Cerebellar nuclear complex (tissue), 1 donor: ENCODE data around the gene PI4K2A.

Experiments used
- DNase-seq, 2 experiments: peaks; one replicate each; lab custom pipeline; 2025; lab: John Stamatoyannopoulos, UW

PI4K2A gene

GRCh38 chr10:97707134-97707861, 66.8 kb downstream of the PI4K2A start:
- DNase-seq, result no peak

DNA sequence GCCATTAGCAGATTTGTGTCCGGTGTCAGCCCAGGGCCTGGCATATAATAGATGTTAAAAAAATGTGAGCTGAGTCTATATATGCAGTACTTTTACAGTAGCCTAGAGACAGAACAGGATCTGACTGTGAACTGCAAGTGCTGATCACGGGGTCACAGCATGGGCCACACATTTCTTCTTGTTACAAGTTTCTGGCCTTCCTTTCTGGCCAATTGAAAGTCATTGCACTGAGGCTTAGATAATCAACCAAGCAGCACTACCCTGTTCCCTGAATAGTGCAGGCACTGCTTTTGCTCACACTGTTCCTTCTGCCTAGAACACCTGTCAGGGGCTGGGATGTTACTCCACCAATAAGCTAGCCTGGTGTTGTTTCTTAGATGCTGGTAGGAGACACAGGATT, 67.7 kb downstream of the PI4K2A start:
- DNase-seq, result no peak

GRCh38 chr10:97708976-97709946, 68.8 kb downstream of the PI4K2A start:
- no peak for DNase-seq

DNA sequence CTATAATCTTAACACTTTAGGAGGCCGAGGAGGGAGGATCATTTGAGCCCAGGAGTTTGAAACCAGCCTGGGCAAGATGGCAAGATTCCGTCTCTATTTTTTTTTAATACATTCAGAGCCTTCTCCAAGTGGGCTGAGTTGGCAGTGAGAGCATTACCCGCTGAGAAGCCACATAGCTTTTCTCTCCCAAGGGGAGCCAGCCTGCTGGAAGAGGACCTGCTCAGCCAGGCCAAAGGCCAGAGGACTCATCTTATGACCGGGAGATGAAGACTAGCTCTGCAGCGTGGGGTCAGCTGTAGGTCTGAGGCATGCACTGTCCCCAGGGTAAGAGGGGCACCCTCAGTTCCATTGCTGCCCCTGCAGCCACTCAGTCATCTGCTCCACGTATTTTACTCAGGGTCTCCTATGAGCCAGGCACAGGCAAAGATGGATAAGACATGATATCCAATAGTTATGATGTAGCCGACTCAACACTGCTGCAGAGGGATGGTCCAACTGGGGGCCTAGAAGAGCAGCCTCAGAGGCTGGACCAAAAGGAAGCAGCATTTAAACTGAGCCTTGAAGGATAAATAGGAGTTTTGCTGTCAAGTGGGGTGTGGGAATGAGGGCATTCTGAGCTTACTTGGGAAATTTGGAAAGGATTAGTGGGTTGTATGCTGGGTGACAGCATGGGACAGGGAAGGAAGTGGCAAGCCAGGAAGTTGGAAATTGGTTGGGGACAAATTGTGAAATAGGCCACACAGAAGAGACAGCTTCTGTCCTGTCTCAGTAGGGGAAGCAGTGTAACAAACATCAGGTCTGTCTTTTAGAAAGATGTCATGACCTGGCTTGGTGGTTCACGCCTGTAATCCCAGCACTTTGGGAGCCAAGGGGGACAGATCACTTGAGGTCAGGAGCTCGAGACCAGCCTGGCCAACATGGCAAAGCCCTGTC, 71.4 kb downstream of the PI4K2A start:
- no peak for DNase-seq

- no peak for DNase-seq
Measured at GRCh38 chr10:97713339-97713825, 72.9 kb downstream of the PI4K2A start, which contains the start of gene MARVELD1. Gene MARVELD1, plus strand, starts transcription at chr10:97713730. Its CDS starts 147 bp downstream, at chr10:97713877.

- no peak for DNase-seq
Measured at GRCh38 chr10:97713826-97714400, 73.4 kb downstream of the PI4K2A start.

- no peak for DNase-seq
Measured at GRCh38 chr10:97714401-97715258, 74.2 kb downstream of the PI4K2A start.

GRCh38 chr10:97715259-97715874, 74.9 kb downstream of the PI4K2A start:
- no peak for DNase-seq

- DNase-seq, result no peak
Measured at GRCh38 chr10:97717627-97718026, 77.2 kb downstream of the PI4K2A start.

- DNase-seq, result no peak
Measured at GRCh38 chr10:97718178-97718577, 77.7 kb downstream of the PI4K2A start.

DNA sequence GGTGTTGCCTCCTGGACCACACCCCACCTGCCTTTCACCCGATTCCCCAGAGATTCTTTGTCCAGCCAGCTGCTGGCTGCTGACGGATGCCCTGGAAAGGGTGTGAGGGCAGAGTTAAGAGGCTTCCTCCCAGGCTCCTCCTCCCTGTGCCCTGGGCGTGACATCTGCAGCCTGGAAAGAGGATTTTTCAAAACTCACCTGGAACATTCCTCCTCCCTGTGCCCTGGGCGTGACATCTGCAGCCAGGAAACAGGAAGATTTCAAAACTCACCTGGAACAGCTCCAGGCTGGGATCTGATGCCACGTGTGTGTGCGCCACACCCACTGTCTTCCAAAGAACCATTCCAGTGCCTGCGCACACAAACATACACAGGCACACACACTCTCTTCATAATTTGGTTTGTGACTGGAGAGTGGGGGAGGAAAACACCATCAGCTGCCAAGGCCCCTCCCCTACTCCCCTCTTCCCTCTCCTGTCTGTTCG, 78.2 kb downstream of the PI4K2A start:
- DNase-seq, result no peak

DNA sequence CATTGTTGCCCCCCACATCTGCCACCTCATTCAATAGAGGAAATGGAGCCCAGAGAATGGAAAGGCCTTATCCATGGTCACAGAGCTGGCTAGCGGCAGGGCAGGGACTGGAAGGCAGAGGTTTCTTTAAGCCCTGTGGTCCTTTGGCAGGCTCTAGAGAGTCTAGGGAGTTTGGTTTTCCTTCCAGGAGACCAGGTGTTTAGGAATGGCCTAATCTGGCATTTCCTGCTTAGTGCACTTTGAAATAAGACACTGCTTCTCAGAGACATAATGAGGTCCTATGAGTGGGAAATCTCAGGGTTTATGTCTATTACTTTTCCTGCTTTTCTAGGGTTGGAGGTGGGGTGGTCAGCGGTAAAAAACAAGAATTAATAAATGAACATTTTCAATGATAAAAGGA, 79.1 kb downstream of the PI4K2A start:
- no peak for DNase-seq

DNA sequence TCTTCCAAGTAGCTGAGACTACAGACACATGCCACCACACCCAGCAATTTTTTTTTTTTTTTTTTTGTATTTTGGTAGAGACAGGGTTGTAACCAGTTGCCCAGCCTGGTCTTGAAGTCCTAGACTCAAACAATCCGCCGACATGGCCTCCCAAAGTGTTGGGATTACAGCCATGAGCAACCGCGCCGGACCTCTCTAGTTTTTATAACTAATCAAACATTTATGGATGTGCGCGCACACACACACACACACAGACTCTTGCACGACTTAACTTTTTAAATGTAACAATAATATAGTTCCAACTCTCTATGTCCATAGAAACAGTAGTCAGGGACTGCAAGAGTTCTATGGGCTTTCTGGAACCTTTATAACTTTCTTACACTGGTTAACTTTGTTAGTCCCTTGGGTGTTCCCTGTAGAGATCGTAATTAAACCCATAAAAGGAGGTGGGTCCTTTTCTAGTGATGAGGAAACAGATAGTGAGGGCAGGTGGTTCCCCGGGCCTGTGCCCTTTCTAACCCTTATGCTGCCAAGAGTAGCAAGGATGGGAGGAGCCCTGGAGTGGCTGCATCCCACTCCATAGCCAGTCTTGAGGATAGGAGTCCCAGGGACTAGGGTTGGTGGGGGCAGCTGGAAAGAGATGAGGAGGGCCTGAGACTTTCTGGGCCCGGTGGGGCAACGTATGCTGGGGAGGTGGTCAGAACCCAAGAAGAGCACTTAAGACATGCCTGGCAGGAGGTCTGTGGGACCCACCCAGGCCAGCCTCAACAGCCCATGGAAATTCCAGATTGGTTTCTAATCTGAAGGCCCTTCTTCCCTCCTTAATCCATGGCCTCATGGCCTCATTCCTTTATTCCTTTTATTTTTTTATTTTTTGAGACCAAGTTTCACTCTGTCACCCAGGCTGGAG, 81.7 kb downstream of the PI4K2A start:
- no peak for DNase-seq

GRCh38 chr10:97723001-97723400, 82.5 kb downstream of the PI4K2A start:
- no peak for DNase-seq

- DNase-seq, result no peak
Measured at GRCh38 chr10:97724341-97724941, 84.0 kb downstream of the PI4K2A start.
